ENCODE measurements around the gene SEC14L5.
A peak's percentile ranks its signal among the peaks of the same experiment; 100 is the strongest.
"Not testable (repeated sequence)": the region's sequence is repeated elsewhere in the genome, so short reads cannot be mapped to it uniquely, and the experiment has no call there.

Gene SEC14L5

DNA sequence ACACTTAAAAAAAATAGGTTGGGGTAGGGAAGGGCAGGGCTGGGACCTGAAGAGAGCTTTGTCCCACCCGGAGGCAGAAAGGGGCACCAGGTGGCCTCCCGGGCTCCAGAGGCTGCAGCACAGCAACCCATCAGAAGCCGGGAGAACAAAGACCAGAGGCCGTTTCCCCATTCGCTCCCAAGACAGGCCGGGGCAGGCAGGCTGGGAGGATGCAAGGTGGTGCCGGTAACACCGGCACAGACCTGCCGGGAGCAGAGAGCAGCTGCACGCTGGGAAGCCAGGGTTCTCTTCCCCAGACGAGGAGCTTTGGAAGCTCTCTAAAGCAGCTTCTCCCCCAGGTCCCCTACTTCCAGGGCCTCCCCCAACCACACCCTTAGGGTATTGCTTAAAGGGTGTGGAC lies 26.7 kb upstream of the SEC14L5 start:
- no peak for DNase-seq

DNA sequence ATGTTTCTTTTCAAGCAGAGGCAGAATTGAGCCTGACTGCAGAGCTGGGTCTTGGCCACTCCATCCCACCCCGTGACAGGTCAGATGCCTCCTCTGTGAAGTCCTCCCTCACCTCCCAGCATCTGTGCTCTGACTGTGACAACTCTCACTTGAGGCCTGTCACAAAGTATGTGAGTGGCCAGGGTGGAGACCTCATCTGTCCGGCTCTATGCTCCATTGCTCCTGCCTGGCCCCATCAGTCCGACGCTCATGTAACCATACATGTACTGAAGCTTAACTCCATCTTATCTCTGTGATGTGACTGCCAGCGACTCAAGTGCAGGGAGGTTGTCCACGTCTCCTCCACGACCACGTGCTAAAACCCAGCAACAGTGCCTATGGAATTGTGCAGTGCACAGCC lies 24.7 kb upstream of the SEC14L5 start:
- no peak for DNase-seq

DNA sequence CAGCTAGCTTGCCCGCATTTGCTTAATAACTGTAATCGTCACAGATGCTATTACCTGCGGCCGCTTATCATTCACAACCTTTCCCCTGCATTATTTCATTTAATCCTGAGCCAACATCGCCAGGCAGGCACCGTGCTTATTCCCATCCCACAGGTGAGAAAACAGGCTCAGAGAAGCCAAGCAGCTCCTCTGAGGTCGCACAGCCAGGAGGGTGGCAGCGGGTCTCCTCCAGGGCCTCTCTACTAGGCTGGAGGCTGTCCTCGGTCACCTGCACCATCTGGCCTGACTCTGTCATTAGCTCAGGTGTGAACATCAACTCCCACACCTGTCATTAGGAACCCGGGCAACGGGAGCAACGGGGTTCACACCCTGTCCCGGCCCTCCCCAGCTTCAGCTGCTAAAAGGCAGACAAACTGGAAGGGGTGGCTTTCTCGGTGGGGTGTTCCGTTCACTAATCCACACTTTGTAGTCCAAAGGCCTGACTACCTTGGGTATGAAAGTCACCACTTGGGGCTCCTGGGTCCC lies 24.2 kb upstream of the SEC14L5 start:
- DNase-seq = no peak

DNA sequence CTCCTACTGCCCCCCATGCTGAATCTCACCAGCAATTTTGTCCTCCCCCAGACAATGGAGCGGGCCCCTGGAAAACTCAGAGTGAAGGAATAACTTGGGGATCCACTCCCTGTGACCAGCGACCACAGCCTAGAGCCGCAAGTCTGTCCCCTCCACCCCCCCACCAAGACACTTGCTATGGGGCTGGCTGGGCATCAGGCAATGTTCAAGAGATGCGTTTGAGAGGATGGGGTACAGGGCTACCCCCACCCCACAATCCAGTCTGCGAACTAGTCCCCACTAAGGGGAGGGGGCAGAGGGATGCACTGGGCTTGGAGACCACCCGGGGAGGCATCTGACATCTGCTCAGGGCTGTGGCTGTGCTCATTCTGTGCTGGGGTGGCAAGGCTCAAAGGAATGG lies 23.5 kb upstream of the SEC14L5 start:
- no peak for DNase-seq

DNA sequence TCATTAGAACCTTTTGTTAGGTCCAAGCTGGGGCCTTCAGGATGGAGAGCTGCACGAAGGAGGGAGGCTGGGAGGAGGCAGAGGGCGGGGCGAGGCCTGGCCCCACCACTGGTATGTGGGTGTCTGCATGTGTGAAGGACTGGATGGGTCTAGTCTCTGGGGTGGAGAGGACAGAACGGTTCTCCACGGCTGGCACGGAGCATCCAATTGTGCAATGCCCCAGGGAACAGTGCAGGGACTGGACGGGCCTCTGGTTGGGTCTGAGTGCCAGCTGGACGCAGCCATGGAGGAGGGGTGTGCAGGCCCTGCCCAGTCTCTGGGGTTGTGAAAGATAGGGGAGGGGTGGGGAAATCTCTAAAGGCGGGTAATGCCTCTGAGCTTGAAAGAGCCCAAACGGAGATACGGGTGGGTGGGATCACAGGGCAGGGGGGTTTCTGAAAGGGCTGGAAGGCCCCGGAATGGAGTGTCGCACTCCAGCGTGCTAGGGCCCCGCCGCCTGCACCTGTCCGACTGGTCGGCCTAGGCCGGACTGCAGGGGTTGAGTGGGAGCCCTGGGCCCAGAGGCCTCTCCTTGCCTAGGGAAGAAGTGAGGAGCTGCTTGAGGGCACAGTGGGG lies 22.8 kb upstream of the SEC14L5 start:
- DNase-seq = no peak

DNA sequence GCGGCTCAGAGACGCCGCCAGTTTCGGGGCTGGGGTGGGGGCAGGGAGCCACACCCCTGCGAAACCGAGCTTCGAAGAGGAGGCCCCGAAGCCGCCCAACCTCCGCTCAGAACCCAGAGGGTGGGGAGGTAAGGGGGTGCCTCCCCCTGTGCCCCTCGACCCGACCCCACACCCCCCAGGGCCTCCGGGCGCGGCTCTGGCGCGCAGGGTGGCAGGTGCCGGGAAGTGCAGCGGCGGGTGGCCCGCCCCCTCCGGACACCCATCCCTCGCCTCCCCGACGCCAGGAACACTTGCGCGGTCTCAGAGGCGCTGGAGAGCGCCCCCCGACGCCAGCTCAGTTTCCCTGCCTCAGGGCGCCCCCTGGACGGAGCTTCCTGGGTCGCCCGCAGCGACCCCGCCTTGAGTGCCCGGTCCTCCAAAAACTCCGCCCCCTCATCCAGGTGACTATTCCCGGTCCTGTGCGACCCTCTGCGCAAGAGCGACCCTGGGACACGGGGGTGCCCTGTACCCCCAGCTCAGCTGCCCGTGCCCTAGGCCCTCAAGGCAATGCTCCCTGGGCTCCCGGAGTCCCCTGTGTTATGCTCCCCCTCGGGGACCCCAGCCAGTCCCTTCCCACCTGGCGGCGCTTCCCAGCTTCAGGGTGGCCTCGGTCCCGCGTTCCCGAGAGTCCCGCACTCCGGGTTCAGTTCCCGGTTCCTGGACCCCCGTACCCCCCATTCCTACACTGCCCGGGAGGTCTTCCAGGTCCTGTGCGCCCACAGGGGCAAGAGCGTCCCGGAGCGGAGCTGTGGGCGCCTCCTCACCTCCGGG lies 21.7 kb upstream of the SEC14L5 start:
- DNase-seq = peak; percentile 58

DNA sequence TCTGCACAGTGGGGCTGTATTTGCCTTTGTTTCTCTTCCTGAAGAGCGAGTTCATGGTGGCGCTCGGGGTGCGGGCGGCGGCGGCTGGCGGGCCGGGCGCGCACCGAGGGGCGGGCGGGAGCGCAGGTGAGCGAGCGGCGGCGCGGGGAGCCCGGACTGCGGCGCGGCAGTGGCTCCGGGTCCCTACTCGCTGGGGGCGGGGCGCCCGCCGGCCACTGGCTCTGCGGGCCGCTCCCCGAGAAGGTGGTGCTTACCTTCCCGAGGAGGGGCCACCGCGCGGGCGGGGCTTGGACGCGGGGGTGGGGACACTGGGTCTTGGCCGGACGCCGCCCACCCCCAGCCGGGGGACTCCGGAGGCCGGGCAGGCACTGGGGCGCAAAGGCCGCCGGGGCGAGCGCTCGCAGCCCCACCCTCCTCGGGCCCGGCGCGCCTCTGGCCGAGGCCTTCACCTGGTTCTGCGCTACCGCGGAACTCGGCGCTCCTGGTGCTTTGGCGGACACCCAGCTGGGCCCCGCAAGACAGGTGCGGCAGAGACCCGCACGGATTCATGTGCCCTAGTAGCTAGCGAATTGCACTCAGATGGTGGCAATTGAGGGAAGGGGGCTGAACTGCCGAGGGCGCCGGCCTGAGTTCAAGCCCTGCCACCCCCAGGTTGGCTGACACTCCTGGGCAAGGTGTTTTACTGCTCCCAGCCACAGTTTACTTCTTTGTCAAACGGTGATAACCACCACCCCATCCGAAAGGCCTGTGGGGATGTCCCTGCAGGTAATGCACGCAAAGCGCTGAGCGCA lies 20.9 kb upstream of the SEC14L5 start, which contains the start of gene PPL:
Gene PPL, minus strand, starts transcription at position 158 of the 791 bp plus-strand sequence. Its CDS starts 103 bp downstream, at position 55.
- DNase-seq = peak; percentile 59

DNA sequence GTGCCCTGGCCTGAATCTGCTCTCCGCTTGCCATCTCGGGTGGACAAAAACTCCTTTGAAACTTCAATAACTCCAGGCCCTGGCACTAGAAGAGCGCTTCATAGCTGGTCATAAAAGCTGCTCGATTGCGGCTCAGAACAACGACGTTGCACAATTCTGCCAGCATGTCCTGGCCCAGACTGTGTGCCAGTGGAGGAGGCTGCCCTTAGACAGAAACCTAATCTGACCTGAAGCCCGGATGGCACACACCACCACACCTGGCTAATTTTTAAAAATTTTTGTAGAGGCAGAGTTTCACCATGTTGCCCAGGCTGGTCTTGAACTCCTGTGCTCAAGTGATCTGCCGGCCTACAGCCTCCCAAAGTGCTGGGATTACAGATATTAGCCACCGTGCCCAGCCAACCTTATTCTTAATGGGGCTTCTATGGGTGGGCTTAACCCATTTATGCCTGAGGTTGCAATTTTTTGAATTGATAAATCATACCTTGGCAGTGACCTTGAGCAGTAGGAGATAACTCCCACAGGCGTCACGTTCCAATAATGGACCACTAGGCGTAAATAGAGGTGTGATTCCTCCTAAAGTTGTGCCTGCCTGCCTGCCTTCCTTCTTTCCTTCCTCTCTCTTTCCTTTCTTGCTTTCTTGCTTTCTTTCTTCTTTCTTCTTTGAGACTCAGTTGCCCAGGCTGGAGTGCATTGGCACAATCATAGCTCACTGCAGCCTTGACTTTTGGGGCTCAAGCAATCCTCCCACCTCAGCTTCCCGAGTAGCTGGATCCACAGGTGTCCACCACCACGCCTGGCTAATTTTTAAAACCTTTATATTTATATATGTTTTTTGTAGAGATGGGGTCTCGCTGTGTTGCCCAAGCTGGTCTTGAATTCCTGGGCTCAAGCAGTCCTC lies 20.1 kb upstream of the SEC14L5 start:
- no peak for DNase-seq

DNA sequence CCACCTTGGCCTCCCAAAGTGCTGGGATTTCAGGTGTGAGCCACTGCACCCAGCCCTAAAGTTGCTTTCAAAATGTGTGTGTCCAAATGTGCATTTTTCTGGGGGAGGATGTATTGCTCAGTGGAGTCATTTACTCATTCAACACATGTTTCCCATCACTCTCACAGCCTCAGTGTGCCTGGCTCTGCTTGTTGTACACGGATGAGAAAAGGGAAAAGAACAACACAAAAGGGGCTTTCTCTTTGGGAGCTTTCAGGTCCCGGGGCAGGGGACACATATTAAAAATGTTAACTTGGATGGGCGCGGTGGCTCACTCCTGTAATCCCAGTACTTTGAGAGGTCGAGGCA lies 19.5 kb upstream of the SEC14L5 start:
- DNase-seq = no peak

DNA sequence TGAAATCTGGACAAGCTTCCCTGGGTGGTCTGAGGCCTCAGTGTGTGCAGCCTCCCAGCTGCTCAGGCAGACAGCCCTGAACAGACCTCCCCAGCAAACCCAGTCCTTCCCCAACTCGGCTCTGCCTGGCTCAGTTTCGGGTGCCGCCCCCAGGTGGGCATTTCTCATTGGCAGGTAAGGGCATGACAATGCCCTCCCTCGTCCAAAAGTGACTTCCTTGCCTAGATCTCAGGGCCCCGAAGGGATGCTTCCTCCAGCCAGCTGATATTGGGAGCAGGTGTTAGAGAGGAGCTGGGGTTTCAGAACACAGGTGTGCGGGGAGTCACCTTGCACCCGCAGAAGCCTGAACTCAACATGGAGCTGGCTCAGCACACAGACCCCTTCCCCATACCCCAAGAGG lies 17.4 kb upstream of the SEC14L5 start:
- no peak for DNase-seq

DNA sequence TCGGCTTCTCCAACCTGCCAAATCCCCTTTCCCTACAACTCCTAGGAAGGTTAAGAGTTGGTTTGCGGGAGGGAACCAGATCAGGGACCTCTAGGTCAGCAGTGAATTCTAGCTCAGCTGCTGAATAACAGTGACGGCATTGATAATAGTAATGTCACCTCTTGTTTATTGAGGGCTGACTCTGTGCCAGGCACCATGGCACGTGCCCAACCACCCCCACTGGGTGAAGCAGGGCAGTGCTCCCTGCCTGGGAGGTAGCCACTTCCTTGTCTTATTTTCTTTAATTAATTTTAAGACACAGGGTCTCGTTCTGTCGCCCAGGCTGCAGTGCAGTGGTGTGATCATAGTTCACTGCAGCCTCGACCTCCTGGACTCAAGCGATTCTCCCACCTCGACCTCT lies 15.6 kb upstream of the SEC14L5 start:
- DNase-seq = no peak

DNA sequence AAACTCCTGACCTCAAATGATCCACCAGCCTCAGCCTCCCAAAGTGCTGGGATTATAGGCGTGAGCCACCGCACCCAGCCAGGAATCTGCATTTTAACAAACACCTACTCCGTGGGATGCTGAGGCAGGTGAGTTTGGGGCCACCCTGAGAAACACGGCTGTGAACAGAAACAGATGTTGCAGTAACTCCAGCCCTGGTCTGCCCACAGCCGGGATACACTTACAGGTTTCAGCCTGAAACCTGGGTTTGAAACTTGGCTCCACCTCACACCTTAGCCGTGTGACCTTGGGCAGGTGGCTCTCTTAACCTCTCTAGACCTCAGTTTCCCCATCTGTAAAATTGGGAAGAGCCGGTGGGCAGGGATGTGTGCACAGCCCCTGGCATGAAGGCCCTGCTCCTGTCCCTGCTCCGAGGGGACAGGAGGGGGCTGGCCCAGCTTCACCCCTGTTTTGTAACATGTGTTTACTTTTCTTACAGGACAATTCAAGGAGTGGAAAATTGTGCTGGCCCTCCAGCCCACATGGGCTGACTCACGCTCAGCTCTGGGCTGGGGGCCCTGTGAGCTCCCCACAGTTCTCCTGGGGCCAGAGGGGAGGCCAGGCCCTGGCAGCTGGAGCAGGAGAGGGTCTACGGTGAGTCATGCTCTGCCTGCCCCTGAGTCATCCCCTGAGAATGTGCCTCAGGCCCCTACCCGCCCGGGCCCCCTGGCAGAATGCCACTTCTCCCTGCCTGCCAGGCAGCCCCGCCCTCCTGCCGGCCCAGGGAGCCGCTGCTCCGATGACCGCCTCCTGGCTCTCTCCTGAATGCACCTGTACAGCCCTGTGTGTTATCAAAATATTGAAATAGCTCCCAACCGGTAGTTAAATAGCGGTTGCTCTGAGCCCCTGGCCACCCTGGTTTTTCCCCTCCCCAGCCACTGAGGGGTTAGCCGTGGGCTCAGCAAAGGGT lies 13.5 kb upstream of the SEC14L5 start:
- no peak for DNase-seq

DNA sequence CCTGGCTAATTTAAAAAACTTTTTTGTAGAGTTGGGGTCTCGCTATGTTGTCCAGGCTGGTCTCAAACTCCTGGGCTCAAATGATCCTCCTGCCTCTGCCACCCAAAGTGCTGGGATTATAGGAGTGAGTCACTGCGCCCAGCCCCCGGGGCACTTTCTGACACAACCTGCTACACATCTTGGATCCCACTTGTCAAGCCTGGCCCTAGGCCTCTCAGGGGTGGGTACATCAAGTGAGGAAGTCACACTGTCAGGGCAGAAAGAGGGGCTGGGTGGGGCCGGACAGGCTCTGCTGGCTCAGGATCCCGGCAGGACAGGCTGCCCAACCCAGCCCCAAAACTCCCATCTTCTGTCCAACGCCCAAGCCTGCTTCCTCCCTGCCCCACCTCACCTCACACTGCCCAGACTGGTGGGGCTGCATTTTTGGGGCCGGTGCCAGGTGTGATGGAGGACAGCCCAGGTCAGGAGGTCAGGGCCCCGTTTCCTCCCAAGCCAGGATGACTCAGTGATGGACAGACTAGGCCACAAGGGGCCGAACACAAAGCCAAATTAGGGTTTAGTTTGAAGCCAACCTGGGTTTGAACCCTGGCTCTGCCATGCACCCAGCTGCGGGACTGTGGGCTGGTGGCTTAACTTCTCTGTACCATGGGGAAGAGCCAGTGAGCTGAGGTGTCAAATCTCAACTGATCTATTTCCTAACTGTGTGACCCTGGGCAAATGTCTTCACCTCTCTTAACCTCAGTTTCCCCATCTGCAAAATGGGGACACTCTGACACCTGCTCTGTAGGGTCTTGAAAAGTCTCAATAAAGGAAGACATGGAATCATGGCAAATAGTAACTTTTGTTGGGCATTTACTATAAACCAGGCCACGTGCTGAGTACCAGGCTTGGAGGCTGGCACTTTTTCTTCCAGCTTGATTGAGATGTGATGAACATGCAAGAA lies 12.3 kb upstream of the SEC14L5 start:
- DNase-seq = no peak

DNA sequence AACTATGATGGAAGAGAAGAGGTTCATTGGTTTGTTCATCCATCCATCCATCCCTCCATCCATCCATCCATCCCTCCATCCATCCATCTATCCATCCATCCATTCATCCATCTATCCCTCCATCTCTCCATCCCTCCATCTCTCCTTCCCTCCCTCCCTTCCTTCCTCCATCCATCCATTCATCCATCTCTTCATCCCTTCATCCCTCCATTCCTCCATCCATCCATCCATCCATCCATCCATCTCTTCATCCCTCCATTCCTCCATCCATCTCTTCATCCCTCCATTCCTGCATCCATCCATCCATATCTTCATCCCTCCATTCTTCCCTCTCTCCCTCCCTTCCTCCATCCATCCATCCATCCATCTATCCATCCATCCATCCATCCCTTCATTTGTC lies 11.2 kb upstream of the SEC14L5 start:
- no peak for DNase-seq

DNA sequence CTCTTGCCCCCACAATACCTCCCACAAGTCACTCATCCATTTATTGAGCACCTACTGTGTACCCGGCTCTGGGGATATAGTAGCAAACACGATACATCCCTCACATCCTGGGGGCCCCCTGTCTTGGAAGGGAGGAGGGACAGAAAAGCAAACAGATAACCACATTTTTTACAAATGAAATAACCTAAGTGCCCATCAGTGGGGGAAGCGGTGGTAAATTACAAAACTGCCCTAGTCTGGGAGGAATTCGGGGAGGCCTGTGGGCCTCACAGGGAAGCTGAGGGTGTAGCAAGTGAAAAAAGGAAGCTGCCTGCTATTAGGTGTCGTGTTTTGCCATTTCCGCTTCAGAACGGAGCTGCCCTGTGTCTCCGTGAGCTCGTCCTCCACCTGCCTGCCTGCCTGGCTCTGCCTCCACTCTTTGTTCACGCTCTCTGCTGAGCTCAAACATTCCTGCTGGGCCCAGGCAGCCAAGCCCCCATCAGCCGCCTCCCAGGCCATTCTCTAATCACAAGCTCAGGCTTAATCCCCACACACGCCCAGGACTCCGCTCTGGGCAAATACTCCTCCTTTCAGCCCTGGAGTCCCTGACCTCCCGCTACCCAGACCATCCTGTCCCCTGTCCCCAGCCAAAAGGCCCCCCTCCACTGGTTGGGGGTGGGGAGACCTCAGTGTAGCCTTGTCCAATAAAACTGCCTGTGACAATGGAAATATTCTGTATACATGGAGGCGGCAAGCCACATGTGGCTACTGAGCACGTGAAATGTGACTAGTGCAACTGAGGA lies 10.2 kb upstream of the SEC14L5 start:
- DNase-seq = no peak

DNA sequence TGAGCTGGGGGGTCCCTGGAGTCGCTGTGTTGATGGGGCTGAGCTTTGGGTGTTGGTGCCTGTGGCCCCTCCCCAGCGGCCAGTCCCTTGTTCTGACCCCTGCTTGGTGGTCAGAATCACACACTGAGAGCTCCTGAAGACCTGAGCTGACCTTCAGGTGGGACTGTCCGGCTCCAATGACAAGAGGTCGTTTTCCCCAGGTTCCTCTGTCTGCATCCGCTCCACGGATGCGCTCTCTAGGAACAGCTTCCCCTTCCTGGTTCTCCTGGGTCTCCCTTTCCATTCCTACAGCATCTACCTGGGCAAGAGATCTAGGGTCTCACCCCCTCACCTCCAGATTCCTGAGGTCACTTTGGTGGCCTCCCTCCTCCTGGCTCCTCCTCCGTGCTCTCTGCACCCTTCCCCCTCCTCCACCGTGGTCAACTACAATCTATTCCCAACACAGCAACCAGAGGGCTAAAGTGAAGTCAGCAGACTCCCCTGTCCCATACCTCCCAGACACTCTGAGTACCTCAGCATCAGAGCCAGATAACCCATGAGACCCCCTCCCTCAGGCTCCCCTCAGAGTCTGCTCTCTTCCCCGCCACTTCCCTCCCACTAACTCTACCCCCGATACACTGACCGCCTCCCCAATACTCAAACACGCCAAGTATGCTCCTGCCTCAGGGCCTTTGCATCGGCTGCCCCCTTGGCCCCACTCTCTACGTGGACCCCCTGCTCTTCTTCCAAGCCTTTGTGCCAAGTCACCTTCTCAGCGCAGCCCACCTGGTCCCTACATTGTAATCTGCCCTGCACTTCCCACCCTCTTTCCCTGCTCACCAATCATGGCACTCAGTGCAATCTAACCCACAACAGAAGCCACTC lies 9.0 kb upstream of the SEC14L5 start:
- no peak for DNase-seq

DNA sequence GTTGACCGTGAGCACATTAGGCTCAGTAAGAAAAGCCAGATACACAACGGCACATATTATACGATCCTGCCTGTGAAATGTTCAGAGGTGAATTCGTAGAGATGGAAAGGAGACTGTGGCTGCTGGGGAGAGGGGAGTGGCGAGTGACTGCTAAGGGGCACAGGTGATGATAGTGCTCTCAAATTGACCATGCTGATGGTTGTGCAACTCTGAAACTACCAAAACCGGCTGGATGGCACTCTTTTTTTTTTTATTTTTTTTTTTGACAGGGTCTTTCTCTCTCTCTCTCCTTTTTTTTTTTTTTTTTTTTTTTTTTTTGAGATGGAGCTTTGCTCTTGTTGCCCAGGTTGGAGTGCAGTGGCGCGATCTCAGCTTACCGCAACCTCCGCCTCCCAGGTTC lies 8.1 kb upstream of the SEC14L5 start:
- DNase-seq = no peak

DNA sequence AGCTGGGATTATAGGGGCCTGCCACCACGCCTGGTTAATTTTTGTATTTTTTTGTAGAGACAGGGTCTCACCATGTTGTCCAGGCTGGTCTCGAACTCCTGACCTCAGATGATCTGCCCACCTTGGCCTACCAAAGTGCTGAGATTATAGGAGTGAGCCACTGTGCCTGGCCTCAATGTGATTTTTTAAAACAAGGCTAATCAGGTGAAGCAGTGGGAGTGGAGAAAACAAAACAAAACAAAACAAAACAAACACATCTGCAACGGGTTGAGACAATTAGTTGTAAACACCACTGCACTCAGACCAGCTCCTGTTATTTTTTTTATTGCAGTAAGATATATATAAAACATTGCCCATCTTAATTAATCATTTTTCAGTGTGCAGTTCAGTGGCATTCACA lies 6.5 kb upstream of the SEC14L5 start:
- DNase-seq = not testable (repeated sequence)

Measured in activated CD8-positive, alpha-beta memory T cell treated with anti-CD3 and anti-CD28 coated beads for 24 hours (primary cell).